K562 (cell line): ENCODE data around the gene RNASEH2C. TPM values are rescaled to one million over a fixed set of nuclear protein-coding genes. Genes with fewer than 3 reads are reported as not detected.

Experiments used
- BCL6 ChIP-seq: fragments of 250-450 bp; sonication (Bioruptor Pico); IDR thresholded peaks from 2 replicates; pipeline ENCODE4 v1.4.0; 2020
- CAMTA2 ChIP-seq: fragments of 250-450 bp; sonication (Bioruptor Pico); conservative IDR thresholded peaks from 2 replicates; pipeline ENCODE4 v1.5.1; 2022
- CHD7 ChIP-seq: fragments of 200-600 bp; sonication (generic); IDR thresholded peaks from one replicate; pipeline ENCODE4 v1.6.1; 2012; ENCODE audit warnings: mild to moderate bottlenecking, low read depth, low read length, inconsistent platforms
- EP400 ChIP-seq: fragments of 450-650 bp; IDR thresholded peaks from 2 replicates; pipeline ENCODE4 v1.6.1; 2017; ENCODE audit warnings: antibody characterized with exemption, mild to moderate bottlenecking, moderate library complexity
- GMEB1 ChIP-seq: fragments of 250-450 bp; sonication (Bioruptor Pico); IDR thresholded peaks from 2 replicates; pipeline ENCODE4 v1.4.0; 2020; ENCODE audit warnings: mild to moderate bottlenecking
- HLTF ChIP-seq: fragments of 450-650 bp; IDR thresholded peaks from 2 replicates; pipeline ENCODE4 v1.6.1; 2016
- HNRNPLL ChIP-seq: fragments of 200-400 bp; formaldehyde crosslinking; IDR thresholded peaks from 2 replicates; pipeline ENCODE4 v1.6.1; 2017; ENCODE audit warnings: low read length, low read depth, mild to moderate bottlenecking; ENCODE audit not compliant: poor library complexity, severe bottlenecking
- MAFK ChIP-seq: IDR thresholded peaks from 2 replicates; pipeline ENCODE4 v1.6.1; 2011; ENCODE audit warnings: low read length, improper control_type of control experiment
- MCM3 ChIP-seq: fragments of 450-650 bp; IDR thresholded peaks from 2 replicates; pipeline ENCODE4 v1.6.1; 2016
- NR2C2 ChIP-seq, 2 experiments: fragments of 200-800 bp in 1 of 2; sonication (Bioruptor generic) in 1 of 2; sonication (generic) in 1 of 2; formaldehyde crosslinking in 1 of 2; IDR thresholded peaks; 2 replicates each; pipeline versions ENCODE4 v1.6.1 to v1.8.0; 2016 to 2022; ENCODE audit warnings: mild to moderate bottlenecking in 1 of 2, missing compliant biosample characterization in 1 of 2, missing genetic modification characterization in 1 of 2, missing genetic modification reagents in 1 of 2
- SETDB1 ChIP-seq: IDR thresholded peaks from one replicate; pipeline ENCODE4 v1.6.1; 2012; ENCODE audit warnings: low read length, control low read depth, inconsistent platforms
- SMARCA5 ChIP-seq: fragments of 450-650 bp; IDR thresholded peaks from 2 replicates; pipeline ENCODE4 v1.6.1; 2016
- TRIM28 ChIP-seq: fragments of 450-650 bp; IDR thresholded peaks from 2 replicates; pipeline ENCODE4 v1.6.1; 2017
- ZNF23 ChIP-seq: fragments of 250-450 bp; sonication (Bioruptor Pico); IDR thresholded peaks from 2 replicates; pipeline ENCODE4 v1.4.0; 2020; ENCODE audit warnings: mild to moderate bottlenecking
- ZNF384 ChIP-seq: IDR thresholded peaks from 2 replicates; pipeline ENCODE4 v1.6.1; 2012; ENCODE audit warnings: low read depth, low read length, improper control_type of control experiment
- ZNF764 ChIP-seq: fragments of 250-450 bp; sonication (Bioruptor Pico); IDR thresholded peaks from 2 replicates; pipeline ENCODE4 v1.4.0; 2020; ENCODE audit warnings: low read depth, mild to moderate bottlenecking, moderate library complexity
- ZSCAN32 ChIP-seq: fragments of 450-650 bp; formaldehyde crosslinking; IDR thresholded peaks from 2 replicates; pipeline ENCODE4 v1.4.0; 2020; ENCODE audit warnings: mild to moderate bottlenecking, moderate library complexity
- polyA plus RNA-seq, 8 experiments: library from polyadenylated mRNA; depleted of rRNA in 4 of 8; stranded (reverse) in 5 of 8; unstranded in 3 of 8; fragments of >200 nt; fragmentation: Nextera tagmentation in 2 of 8; fragmentation: Illumina TruSeq in 1 of 8; extraction: Ambion mirVana in 2 of 8; extraction: Trizol in 1 of 8; gene quantifications; 2 replicates each; pipeline versions ENCODE4 v1.2.1 to v1.2.3, GENCODE V29; 2011 to 2014; ENCODE audit warnings: inconsistent platforms in 1 of 8, missing spikeins in 1 of 8
- total RNA-seq, 7 experiments: library from RNA; depleted of rRNA in 6 of 7; stranded (reverse); fragments of >200 nt in 6 of 7; fragmentation: Illumina TruSeq in 2 of 7; extraction: Trizol in 2 of 7; gene quantifications; 2 replicates each; pipeline versions ENCODE4 v1.2.1 to v1.2.3, GENCODE V29; 2011 to 2021; ENCODE audit warnings: low replicate concordance in 1 of 7

RNASEH2C gene
- total and polyA plus RNA-seq, 9 of the 15 experiments (the other 6 are each of a cell fraction or from before 2014, with no cell fraction given): 5.4 to 78.2 (median 15.6) TPM

- TF ChIP-seq HNRNPLL: peak; percentile 78
- TF ChIP-seq SETDB1: no peak
- no peak for TF ChIP-seq SMARCA5
- no peak for TF ChIP-seq ZSCAN32
- peak; percentile 59 for TF ChIP-seq GMEB1
- TF ChIP-seq CAMTA2 (CRISPR knock-in tag): no peak
- no peak for TF ChIP-seq ZNF764 (CRISPR knock-in tag)
- TF ChIP-seq CHD7: no peak
- TF ChIP-seq HLTF: no peak
- 0 out of 2 replicates have a peak, but pooled peaks have one; percentile 17 for TF ChIP-seq TRIM28
- no peak for TF ChIP-seq ZNF23 (CRISPR knock-in tag)
- peak; percentile 60; the same call in 1 of the 2 replicates for TF ChIP-seq NR2C2 (CRISPR knock-in tag; IDR thresholded peaks at IDR 0.05)
- TF ChIP-seq NR2C2 (tag; IDR thresholded peaks at IDR 0.05): peak; percentile 81
- no peak for TF ChIP-seq MCM3
- TF ChIP-seq MAFK: no peak
- no peak for TF ChIP-seq ZNF384
- TF ChIP-seq BCL6 (CRISPR knock-in tag): no peak
- peak; percentile 77; the same call in 1 of the 2 replicates for TF ChIP-seq EP400
Observed at GRCh38 chr11:65720211-65720934, at the start of gene RNASEH2C (continued).
